ENCODE results near the gene ADGRG6. TPM values are rescaled to one million over a fixed set of nuclear protein-coding genes. Genes with fewer than 3 reads are reported as not detected.

The ADGRG6 gene
- total and polyA plus RNA-seq, 2 of the 8 experiments (the other 6 are each of a cell fraction or from before 2014, with no cell fraction given): 1.1 to 6.2 TPM

DNA sequence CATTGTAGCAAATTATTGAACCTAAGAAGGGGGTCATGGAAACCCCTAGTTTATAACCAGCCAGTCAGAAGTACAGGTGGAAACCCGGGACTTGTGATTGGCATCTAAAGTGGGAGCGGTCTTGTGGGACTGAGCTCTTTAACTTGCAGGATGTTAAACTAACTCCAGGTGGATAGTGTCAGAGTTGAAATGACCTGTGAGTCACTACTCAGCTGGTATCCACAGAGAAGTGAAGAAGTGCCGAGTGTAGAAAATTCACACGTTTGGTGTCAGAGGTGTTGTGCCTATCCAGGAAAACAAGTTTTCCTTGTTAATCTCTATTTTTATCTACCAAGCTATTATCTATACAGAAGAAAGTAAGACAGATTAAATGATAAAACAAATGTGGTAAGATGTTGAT, 179.7 kb downstream of the ADGRG6 start:
- Histone ChIP-seq H4K20me1 (replicated peaks in 1 of 2; ENCODE audit: control insufficient read depth in 1 of 2, insufficient read depth in 2 of 2, low read length in 2 of 2) (no peaks in the 10 kb centered on the region), H2AFZ (ENCODE audit: low read length) (no peak overlapping the region), H4K5ac (ENCODE audit: insufficient read length, low read depth, low read length) (no peak overlapping the region), H3K27me3 (replicated peaks in 1 of 4; ENCODE audit: control insufficient read depth in 3 of 4, extremely low read depth in 1 of 4, insufficient read depth in 3 of 4, low read length in 3 of 4) (no peaks in the 10 kb centered on the region), H3K4ac (replicated peaks; ENCODE audit: insufficient read length, low read depth, low read length) (no peak overlapping the region), H2BK12ac (ENCODE audit: low read depth, low read length) (no peak overlapping the region), H3K9ac (replicated peaks in 1 of 4; ENCODE audit: extremely low read depth in 1 of 4, low read depth in 3 of 4, low read length in 3 of 4) (no peak overlapping the region), H3K4me1 (replicated peaks in 1 of 4; ENCODE audit: control insufficient read depth in 3 of 4, insufficient read depth in 4 of 4, low read length in 3 of 4) (peaks cover 0 to 4% (median 0%) of the 10 kb centered on the region in 4 experiments; a peak in 1 of 7 replicates), H3K79me2 (ENCODE audit: control insufficient read depth in 1 of 2, insufficient read depth in 2 of 2, low read length in 2 of 2) (no peaks in the 10 kb centered on the region), H3K79me1 (ENCODE audit: low read depth, low read length) (no peaks in the 10 kb centered on the region), H3K56ac (replicated peaks; ENCODE audit: insufficient read length, low read depth, low read length) (no peak overlapping the region), H2BK5ac (ENCODE audit: low read depth, low read length) (no peak overlapping the region), H3K14ac (ENCODE audit: insufficient read length) (no peak overlapping the region), H2BK15ac (ENCODE audit: low read length) (no peak overlapping the region), H3K4me3 (ENCODE audit: extremely low read depth in 1 of 4, insufficient read depth in 2 of 4, low read depth in 3 of 4, low read length in 4 of 4) (no peak overlapping the region), H2AK5ac (ENCODE audit: low read depth, low read length) (no peak overlapping the region), H3K4me2 (ENCODE audit: insufficient read depth in 1 of 2, low read depth in 2 of 2, low read length in 2 of 2) (no peak overlapping the region), H2BK20ac (ENCODE audit: low read length) (no peak overlapping the region), H4K91ac (replicated peaks; ENCODE audit: insufficient read length, low read length) (no peak overlapping the region), H3K9me3 (ENCODE audit: insufficient read depth in 2 of 2, low read depth in 1 of 2, low read length in 1 of 2) (no peaks in the 10 kb centered on the region), H3K23me2 (ENCODE audit: low read depth, low read length) (no peaks in the 10 kb centered on the region), H4K8ac (ENCODE audit: extremely low read depth, insufficient read depth, low read length) (no peak overlapping the region), H3K27ac (ENCODE audit: low read depth, low read length) (no peak overlapping the region), H3K23ac (ENCODE audit: insufficient read length) (no peak overlapping the region), H3K18ac (ENCODE audit: extremely low read depth, low read length) (no peak overlapping the region), H3K36me3 (ENCODE audit: control insufficient read depth in 2 of 4, insufficient read depth in 4 of 4, low read length in 3 of 4) (no peaks in the 10 kb centered on the region), H2BK120ac (replicated peaks; ENCODE audit: low read depth, low read length) (no peak overlapping the region)
- CTCF ChIA-PET (ENCODE audit: partially characterized antibody): interaction anchor here (0.8 to 2.2 kb wide), 4 partner anchors 8 to 64 kb away, joined by 3 to 10 read pairs (median 4); no protein-coding TSS in a partner anchor
- no peak for FAIRE-seq
- 93% methylated on average over 4 of the region's 4 CpGs; no CpG with 5 or more reads in 1 of the 2 experiments for WGBS, 2 experiments (ENCODE audit: extremely low coverage in 1 of 2, insufficient coverage in 1 of 2, insufficient read length in 1 of 2, insufficient replicate concordance in 2 of 2, low coverage in 1 of 2, low lambda C conversion rate in 2 of 2, missing lambda C conversion rate in 1 of 2)
- POLR2A ChIA-PET (ENCODE audit: partially characterized antibody): no interaction called here
- no peak for DNase-seq (ENCODE audit: low read depth in 1 of 2, low spot score in 2 of 2)
- TF ChIP-seq CEBPB (IDR thresholded peaks at IDR 0.05; ENCODE audit: low read depth, low read length) (no peak), RXRA (IDR thresholded peaks at IDR 0.05; ENCODE audit: insufficient read depth, low read depth, low read length) (no peak), CTCF (IDR thresholded peaks at IDR 0.05; ENCODE audit: control extremely low read depth in 1 of 3, insufficient read depth in 1 of 3, low read depth in 1 of 3, low read length in 3 of 3) (no peak), GABPA (IDR thresholded peaks at IDR 0.05; ENCODE audit: borderline replicate concordance, insufficient read depth, low read length) (no peak), POLR2AphosphoS5 (IDR thresholded peaks at IDR 0.05; ENCODE audit: low read depth, low read length) (no peak), TCF12 (IDR thresholded peaks at IDR 0.05; ENCODE audit: low read depth, low read length) (no peak), TEAD4 (IDR thresholded peaks at IDR 0.05; ENCODE audit: low read depth, low read length) (no peak), YY1 (IDR thresholded peaks at IDR 0.05; ENCODE audit: low read depth, low read length) (no peak), SP2 (IDR thresholded peaks at IDR 0.05; ENCODE audit: low read length) (no peak), GTF2F1 (IDR thresholded peaks at IDR 0.05; ENCODE audit: borderline replicate concordance, low read depth, low read length) (no peak)
- TF ChIP-seq, protein P1, sequence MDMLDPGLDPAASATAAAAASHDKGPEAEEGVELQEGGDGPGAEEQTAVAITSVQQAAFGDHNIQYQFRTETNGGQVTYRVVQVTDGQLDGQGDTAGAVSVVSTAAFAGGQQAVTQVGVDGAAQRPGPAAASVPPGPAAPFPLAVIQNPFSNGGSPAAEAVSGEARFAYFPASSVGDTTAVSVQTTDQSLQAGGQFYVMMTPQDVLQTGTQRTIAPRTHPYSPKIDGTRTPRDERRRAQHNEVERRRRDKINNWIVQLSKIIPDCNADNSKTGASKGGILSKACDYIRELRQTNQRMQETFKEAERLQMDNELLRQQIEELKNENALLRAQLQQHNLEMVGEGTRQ (IDR thresholded peaks at IDR 0.05; ENCODE audit: low read length): no peak

Measured in H1 (cell line).